ENCODE data around the gene APOBEC3A. TPM values are rescaled to one million over a fixed set of nuclear protein-coding genes. Genes with fewer than 3 reads are reported as not detected.

APOBEC3A gene
- total RNA-seq, 1 donor from 2014 or later: not detected

DNA sequence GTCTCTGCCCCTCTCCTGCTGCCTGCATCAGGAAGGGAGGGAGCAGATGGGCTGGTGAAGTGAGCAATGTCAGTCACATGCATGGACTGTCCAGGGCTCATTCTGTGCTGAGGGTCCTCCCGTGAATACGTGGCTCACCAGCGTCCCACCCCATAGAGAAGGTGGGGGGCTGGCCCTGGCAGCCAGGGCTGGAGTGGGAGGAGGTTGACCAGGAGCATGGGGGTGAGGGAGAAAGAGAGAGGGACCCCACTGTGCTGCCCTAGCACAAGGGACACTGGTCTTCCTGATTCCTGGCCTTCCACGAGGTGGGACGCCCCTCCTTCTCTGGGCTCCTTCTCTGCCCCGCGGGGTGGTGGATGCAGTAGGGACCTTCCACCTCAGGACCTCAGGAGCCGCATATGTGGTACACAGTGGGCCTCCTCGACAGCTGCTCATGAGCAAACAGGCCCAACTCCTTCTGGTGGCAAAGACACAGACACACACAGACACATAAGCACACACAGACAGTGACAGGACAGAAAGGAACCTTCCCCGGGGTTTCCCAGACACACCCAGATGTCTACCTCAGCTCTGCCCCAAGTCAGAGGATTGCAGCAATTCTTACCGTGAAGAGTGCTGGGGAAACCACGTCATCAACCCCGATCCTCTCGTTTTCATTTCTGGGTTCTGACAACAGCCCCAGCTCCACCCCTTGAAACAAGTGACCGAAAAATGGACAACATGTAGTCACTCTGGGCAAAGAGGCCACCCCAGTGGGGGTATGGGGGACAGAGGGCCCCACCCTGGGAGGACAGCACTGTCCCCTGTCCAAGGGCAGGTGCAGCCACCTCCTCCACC is 3.6 kb upstream of the APOBEC3A start:
- Mint-ChIP-seq H3K36me3 (ENCODE audit: low read depth) (no peaks in the 10 kb centered on the region), H3K4me1 (peaks cover 11% of the 10 kb centered on the region), H3K27me3 (peaks cover 6% of the 10 kb centered on the region), H3K9me3 (no peaks in the 10 kb centered on the region), H3K27ac (peak overlapping the region; percentile 68), H3K4me3 (no peak overlapping the region)
- DNase-seq: no peak
- peak; percentile 95 for ATAC-seq (ENCODE audit: low read depth)
- ChIA-PET CTCF (interaction anchor here (1.4 kb wide), 1 partner anchor 83 kb away, joined by 3 read pairs; no protein-coding TSS in a partner anchor), POLR2A (interaction anchor here (0.8 to 0.9 kb wide), 2 partner anchors 12 to 31 kb away, joined by 3 to 4 read pairs; no protein-coding TSS in a partner anchor)
- TF ChIP-seq CTCF (IDR thresholded peaks at IDR 0.05): no peak
- intact Hi-C loops (cut with micrococcal nuclease): no loop called here

DNA sequence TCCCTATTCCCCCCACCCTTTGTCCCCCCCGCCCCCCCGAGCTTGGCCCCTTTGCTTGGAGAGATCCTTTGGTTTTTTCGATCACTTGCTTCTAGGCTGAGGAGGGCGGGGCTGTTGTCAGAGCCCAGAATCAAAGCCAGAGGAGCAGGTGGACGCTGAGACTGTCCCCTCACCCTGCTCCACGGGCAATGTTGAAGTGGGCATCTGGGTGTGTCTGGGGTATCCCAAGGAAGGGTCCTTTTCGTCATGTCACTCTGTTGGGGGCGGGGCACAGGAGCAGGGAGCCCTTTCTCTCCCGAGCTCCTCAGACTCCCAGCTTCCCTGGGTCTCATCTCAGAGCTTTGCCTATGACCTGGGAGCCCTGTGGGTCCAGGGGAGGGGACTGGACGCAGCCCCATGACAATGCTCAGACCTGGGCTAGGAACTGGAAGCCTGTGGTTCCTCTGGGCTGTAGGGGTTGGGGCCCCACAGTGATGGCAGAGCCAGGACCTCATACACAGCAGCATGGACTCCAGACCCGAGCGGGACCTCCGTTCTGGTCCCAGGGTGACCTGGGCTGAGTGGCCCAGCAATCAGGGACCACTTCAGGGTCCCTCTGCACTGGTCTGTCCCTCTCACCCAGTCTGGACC is 2.9 kb upstream of the APOBEC3A start:
- intact Hi-C loops (cut with micrococcal nuclease): no loop called here
- DNase-seq: no peak
- Mint-ChIP-seq H3K36me3 (ENCODE audit: low read depth) (no peaks in the 10 kb centered on the region), H3K4me3 (no peak overlapping the region), H3K4me1 (peaks cover 11% of the 10 kb centered on the region), H3K9me3 (no peaks in the 10 kb centered on the region), H3K27ac (peak overlapping the region; percentile 68), H3K27me3 (peaks cover 6% of the 10 kb centered on the region)
- ChIA-PET POLR2A (interaction anchor here (0.8 to 0.9 kb wide), 2 partner anchors 13 to 30 kb away, joined by 3 to 4 read pairs; no protein-coding TSS in a partner anchor), CTCF (no interaction called here)
- no peak for ATAC-seq (ENCODE audit: low read depth)
- no peak for TF ChIP-seq CTCF (IDR thresholded peaks at IDR 0.05)

GRCh38 chr22:38955250-38955905 is 2.0 kb upstream of the APOBEC3A start:
- POLR2A ChIA-PET: interaction anchor here (0.5 to 0.9 kb wide), 3 partner anchors 14 to 66 kb away, joined by 3 to 6 read pairs (median 5); partner anchors contain the start of gene APOBEC3D
- ATAC-seq (ENCODE audit: low read depth) (no peak), DNase-seq (no peak)
- intact Hi-C loops (cut with micrococcal nuclease): no loop called here
- no peaks in the 10 kb centered on the region for H3K36me3 Mint-ChIP-seq (ENCODE audit: low read depth)
- no peak overlapping the region for H3K27ac Mint-ChIP-seq
- H3K4me1 Mint-ChIP-seq: peaks cover 11% of the 10 kb centered on the region
- peaks cover 3% of the 10 kb centered on the region for H3K27me3 Mint-ChIP-seq
- no peak for TF ChIP-seq CTCF (IDR thresholded peaks at IDR 0.05)
- H3K9me3 Mint-ChIP-seq: no peaks in the 10 kb centered on the region
- CTCF ChIA-PET: interaction anchor here (0.6 kb wide), 1 partner anchor 14 kb away, joined by 3 read pairs; no protein-coding TSS in a partner anchor
- no peak overlapping the region for H3K4me3 Mint-ChIP-seq

DNA sequence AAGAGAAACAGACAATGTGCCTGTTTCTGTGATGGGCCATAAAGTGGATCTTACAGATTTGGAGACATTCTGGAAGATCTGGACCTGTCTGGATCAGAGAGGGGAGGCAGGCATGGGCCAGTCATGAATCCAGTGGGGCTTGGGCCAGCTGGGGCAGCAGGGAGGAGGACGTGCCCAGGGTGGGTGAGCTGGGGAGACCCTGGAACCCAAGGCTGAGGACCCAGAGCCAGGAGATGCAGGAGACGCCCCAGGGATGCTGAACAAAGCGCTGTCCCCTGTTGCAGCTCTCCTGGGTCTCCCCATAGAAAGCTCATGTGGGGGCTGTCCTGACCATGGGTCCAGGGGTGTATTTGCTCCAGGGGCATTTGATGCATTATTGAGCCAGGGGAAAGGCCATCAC is 1.5 kb upstream of the APOBEC3A start:
- CTCF ChIA-PET: interaction anchor here (0.6 kb wide), 1 partner anchor 14 kb away, joined by 3 read pairs; no protein-coding TSS in a partner anchor
- POLR2A ChIA-PET: interaction anchor here (0.9 kb wide), 1 partner anchor 15 kb away, joined by 3 read pairs; no protein-coding TSS in a partner anchor
- Mint-ChIP-seq H3K27ac (no peak overlapping the region), H3K27me3 (peaks cover 3% of the 10 kb centered on the region), H3K36me3 (ENCODE audit: low read depth) (no peaks in the 10 kb centered on the region), H3K9me3 (no peaks in the 10 kb centered on the region), H3K4me1 (peaks cover 11% of the 10 kb centered on the region), H3K4me3 (no peak overlapping the region)
- intact Hi-C loops (cut with micrococcal nuclease): no loop called here
- DNase-seq (no peak), ATAC-seq (ENCODE audit: low read depth) (no peak)
- no peak for TF ChIP-seq CTCF (IDR thresholded peaks at IDR 0.05)

Measured in activated B cell treated with CpG ODN at 0.5 μM for 24 hours (primary cell).